ENCODE data around the gene CLEC1B. TPM values are rescaled to one million over a fixed set of nuclear protein-coding genes. Genes with fewer than 3 reads are reported as not detected.

CLEC1B gene
- total RNA-seq, 1 experiment from 2014 or later = not detected

DNA sequence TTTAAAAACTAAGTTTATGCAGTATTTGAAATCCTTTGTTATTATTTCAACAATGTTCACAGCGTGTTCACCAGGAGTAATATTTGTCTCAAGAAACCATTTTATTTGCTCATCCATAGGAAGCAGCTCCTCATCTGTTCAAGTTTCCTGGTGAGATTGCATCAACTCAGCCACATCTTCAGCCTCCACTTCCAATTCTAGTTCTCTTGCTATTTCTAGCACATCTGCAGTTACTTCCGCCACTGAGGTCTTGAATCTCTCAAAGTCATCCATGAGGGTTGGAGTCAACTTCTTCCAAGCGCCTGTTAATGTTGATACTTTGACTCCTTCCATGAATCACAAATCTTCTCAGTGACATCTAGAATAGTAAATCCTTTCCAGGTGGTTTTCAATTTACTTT, 49.6 kb upstream of the CLEC1B start:
- Histone ChIP-seq H3K4me1 (ENCODE audit: control insufficient read depth in 1 of 2, insufficient read depth in 2 of 2, low read length in 2 of 2) (no peaks in the 10 kb centered on the region), H3K27me3 (ENCODE audit: insufficient read depth, low read length) (peaks cover 59% of the 10 kb centered on the region), H3K9ac (ENCODE audit: low read length) (no peak overlapping the region), H3K9me2 (ENCODE audit: insufficient read depth) (no peaks in the 10 kb centered on the region), H4K20me1 (ENCODE audit: insufficient read depth) (0 out of 2 replicates have a peak, but pooled peaks cover 4% of the 10 kb centered on the region), H3K9me3 (ENCODE audit: control insufficient read depth in 1 of 2, insufficient read depth in 1 of 2, low read depth in 1 of 2, low read length in 2 of 2) (no peaks in the 10 kb centered on the region), H3K79me2 (ENCODE audit: insufficient read depth, low read length) (no peaks in the 10 kb centered on the region), H3K36me3 (ENCODE audit: control insufficient read depth in 1 of 2, insufficient read depth in 2 of 2, low read length in 2 of 2) (no peaks in the 10 kb centered on the region), H3K4me2 (ENCODE audit: low read length) (no peak overlapping the region), H3K27ac (ENCODE audit: low read depth, low read length) (no peak overlapping the region), H3K4me3 (replicated peaks in 1 of 2; ENCODE audit: low read depth in 1 of 2, low read length in 2 of 2) (no peak overlapping the region), H2AFZ (ENCODE audit: low read depth, low read length, poor library complexity, severe bottlenecking) (no peak overlapping the region)
- ChIA-PET RAD21 (ENCODE audit: low non-redundant PET in 1 of 2, low total read pairs in 2 of 2, uncharacterized antibody in 2 of 2, unreplicated experiment in 2 of 2) (no interaction called here), POLR2A (no interaction called here), CTCF (no interaction called here)
- TF ChIP-seq ZNF274 (IDR thresholded peaks at IDR 0.05; ENCODE audit: low read depth, low read length) (no peak), SIN3A (IDR thresholded peaks at IDR 0.05; ENCODE audit: low read depth) (no peak), EGR1 (IDR thresholded peaks at IDR 0.05; ENCODE audit: low read depth) (no peak), POLR2A (IDR thresholded peaks at IDR 0.05; ENCODE audit: borderline replicate concordance, extremely low read depth, insufficient read depth, insufficient read length) (no peak), POLR2AphosphoS5 (IDR thresholded peaks at IDR 0.05; ENCODE audit: low read depth, low read length) (no peak), CEBPB (IDR thresholded peaks at IDR 0.05; ENCODE audit: low read depth) (no peak), CBX3 (IDR thresholded peaks at IDR 0.05; ENCODE audit: low read depth) (no peak), RAD21 (IDR thresholded peaks at IDR 0.05; ENCODE audit: low read depth) (no peak), TCF7L2 (IDR thresholded peaks at IDR 0.05; ENCODE audit: borderline replicate concordance, extremely low read depth, insufficient read depth, insufficient read length) (no peak)
- TF ChIP-seq, protein P1, sequence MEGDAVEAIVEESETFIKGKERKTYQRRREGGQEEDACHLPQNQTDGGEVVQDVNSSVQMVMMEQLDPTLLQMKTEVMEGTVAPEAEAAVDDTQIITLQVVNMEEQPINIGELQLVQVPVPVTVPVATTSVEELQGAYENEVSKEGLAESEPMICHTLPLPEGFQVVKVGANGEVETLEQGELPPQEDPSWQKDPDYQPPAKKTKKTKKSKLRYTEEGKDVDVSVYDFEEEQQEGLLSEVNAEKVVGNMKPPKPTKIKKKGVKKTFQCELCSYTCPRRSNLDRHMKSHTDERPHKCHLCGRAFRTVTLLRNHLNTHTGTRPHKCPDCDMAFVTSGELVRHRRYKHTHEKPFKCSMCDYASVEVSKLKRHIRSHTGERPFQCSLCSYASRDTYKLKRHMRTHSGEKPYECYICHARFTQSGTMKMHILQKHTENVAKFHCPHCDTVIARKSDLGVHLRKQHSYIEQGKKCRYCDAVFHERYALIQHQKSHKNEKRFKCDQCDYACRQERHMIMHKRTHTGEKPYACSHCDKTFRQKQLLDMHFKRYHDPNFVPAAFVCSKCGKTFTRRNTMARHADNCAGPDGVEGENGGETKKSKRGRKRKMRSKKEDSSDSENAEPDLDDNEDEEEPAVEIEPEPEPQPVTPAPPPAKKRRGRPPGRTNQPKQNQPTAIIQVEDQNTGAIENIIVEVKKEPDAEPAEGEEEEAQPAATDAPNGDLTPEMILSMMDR (IDR thresholded peaks at IDR 0.05 in 2 of 3, conservative IDR thresholded peaks at IDR 0.05 in 1 of 3; ENCODE audit: borderline replicate concordance in 1 of 3, insufficient read depth in 1 of 3, low read depth in 2 of 3, low read length in 2 of 3) = no peak
- TF ChIP-seq, protein P2, sequence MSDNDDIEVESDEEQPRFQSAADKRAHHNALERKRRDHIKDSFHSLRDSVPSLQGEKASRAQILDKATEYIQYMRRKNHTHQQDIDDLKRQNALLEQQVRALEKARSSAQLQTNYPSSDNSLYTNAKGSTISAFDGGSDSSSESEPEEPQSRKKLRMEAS (IDR thresholded peaks at IDR 0.05) = no peak
- TF ChIP-seq, protein P3, sequence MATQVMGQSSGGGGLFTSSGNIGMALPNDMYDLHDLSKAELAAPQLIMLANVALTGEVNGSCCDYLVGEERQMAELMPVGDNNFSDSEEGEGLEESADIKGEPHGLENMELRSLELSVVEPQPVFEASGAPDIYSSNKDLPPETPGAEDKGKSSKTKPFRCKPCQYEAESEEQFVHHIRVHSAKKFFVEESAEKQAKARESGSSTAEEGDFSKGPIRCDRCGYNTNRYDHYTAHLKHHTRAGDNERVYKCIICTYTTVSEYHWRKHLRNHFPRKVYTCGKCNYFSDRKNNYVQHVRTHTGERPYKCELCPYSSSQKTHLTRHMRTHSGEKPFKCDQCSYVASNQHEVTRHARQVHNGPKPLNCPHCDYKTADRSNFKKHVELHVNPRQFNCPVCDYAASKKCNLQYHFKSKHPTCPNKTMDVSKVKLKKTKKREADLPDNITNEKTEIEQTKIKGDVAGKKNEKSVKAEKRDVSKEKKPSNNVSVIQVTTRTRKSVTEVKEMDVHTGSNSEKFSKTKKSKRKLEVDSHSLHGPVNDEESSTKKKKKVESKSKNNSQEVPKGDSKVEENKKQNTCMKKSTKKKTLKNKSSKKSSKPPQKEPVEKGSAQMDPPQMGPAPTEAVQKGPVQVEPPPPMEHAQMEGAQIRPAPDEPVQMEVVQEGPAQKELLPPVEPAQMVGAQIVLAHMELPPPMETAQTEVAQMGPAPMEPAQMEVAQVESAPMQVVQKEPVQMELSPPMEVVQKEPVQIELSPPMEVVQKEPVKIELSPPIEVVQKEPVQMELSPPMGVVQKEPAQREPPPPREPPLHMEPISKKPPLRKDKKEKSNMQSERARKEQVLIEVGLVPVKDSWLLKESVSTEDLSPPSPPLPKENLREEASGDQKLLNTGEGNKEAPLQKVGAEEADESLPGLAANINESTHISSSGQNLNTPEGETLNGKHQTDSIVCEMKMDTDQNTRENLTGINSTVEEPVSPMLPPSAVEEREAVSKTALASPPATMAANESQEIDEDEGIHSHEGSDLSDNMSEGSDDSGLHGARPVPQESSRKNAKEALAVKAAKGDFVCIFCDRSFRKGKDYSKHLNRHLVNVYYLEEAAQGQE (IDR thresholded peaks at IDR 0.05; ENCODE audit: low read depth) = no peak
- DNase-seq (ENCODE audit: low read depth, low spot score) (no peak), ATAC-seq (no peak)
- intact Hi-C loops (cut with micrococcal nuclease) = no loop called here
- BruUV-seq (replicated peaks) = no TSS peak

Measured in HCT116 (cell line).